Right cardiac atrium (tissue), 5 donors: ENCODE measurements around the gene STYXL1. TPM values are rescaled to one million over a fixed set of nuclear protein-coding genes. Genes with fewer than 3 reads are reported as not detected.
"Not testable (repeated sequence)": the region's sequence is repeated elsewhere in the genome, so short reads cannot be mapped to it uniquely, and the experiment has no call there.

Experiments
- ATAC-seq, 2 donors: fragments of 200-7000 bp; cut with Tn5 transposase; one replicate each; pipeline versions ENCODE4 v1.8.0 to v1.9.1; 2020; ENCODE audit warnings: moderate library complexity in 2 of 2, mild to moderate bottlenecking in 1 of 2
- DNase-seq, 3 donors: peaks; one replicate each; pipeline ENCODE4 v3.0.0-alpha.2; 2020
- H3K27ac ChIP-seq: one replicate; pipeline ENCODE4 v1.5.1; 2013; ENCODE audit warnings: mild to moderate bottlenecking, low read length, control low read depth, moderate library complexity
- H3K27me3 ChIP-seq: one replicate; pipeline ENCODE4 v1.6.1; 2013; ENCODE audit not compliant: control insufficient read depth, insufficient read depth
- H3K4me1 ChIP-seq: one replicate; pipeline ENCODE4 v1.6.1; 2013; ENCODE audit warnings: low read length; ENCODE audit not compliant: control insufficient read depth, insufficient read depth
- H3K4me3 ChIP-seq: one replicate; pipeline ENCODE4 v1.5.1; 2013; ENCODE audit warnings: low read length, control low read depth
- H3K9me3 ChIP-seq: one replicate; pipeline ENCODE4 v1.6.1; 2013; ENCODE audit warnings: low read length; ENCODE audit not compliant: control insufficient read depth
- WGBS: extraction: QIAGEN DNeasy Blood & Tissue Kit; methylation state at CpG from one replicate; pipeline ENCODE4 v1.1.7; 2013; 5-methylcytosine and 5-hydroxymethylcytosine counted together
- intact Hi-C, 4 donors: fragments of 100-400 bp; cut with DNase I; formaldehyde crosslinking; loops; one replicate each; pipeline versions ENCODE4 v1.11.0 to v1.14.0; 2022 to 2023
- polyA plus RNA-seq: library from polyadenylated mRNA; stranded (reverse); fragments of 200-250 nt; gene quantifications from one replicate; pipeline ENCODE4 v1.2.3, GENCODE V29; 2013
- total RNA-seq, 4 donors: library from RNA; stranded (reverse); fragmentation: NEBNext Ultra II Directional; extraction: Animal tissue kit (Norgen Biotek cat#: 25700); gene quantifications; one replicate each; pipeline ENCODE4 v1.2.1, GENCODE V29; 2021
- donor health status: healthy with polysubstance abuse.
- donor health status: DM: no; HTN: yes; CAD: no.
- donor health status: DM: no; HTN: no; CAD: no.
- donor health status: DM: no; HTN: yes; CAD: no; lungs with severe emphysema.
- donor health status: DM: yes; HTN: yes; CAD: no.

STYXL1 gene
- total and polyA plus RNA-seq, 5 donors = 10.2 to 43.7 (median 26.8) TPM

DNA sequence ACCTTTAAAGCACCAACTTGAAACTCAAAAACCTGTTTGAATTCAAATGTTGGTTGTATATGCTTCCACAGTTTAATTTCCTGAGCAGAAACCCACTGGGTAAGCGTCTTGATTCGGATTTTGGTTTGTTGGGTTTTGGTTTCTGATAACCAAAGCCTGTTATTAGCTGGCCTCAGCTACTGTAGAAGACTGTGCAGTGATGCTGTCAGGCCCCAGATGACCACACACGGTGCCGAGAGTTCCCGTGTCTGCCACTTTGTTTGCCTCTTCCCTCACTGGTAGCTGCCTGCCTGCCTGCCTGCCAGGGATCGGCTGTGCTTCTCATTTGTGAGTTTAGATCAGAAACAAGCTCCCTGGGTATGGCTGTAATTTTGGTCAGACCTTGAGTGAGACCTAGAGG, 5.7 kb upstream of the STYXL1 start:
- intact Hi-C loops = loop anchor here in 1 of 4 donors (10.0 kb wide), 1 partner anchor 69 kb away; no protein-coding TSS in a partner anchor
- no peaks in the 10 kb centered on the region for H3K27me3 ChIP-seq
- peaks cover 2% of the 10 kb centered on the region for H3K4me1 ChIP-seq
- no peaks in the 10 kb centered on the region for H3K9me3 ChIP-seq
- 75% methylated on average over 6 of the region's 6 CpGs for WGBS
- ATAC-seq = peak in 1 of 2 donors; percentile 40
- no peak overlapping the region for H3K27ac ChIP-seq
- peak in 1 of 3 donors; percentile 37 for DNase-seq
- no peak overlapping the region for H3K4me3 ChIP-seq

DNA sequence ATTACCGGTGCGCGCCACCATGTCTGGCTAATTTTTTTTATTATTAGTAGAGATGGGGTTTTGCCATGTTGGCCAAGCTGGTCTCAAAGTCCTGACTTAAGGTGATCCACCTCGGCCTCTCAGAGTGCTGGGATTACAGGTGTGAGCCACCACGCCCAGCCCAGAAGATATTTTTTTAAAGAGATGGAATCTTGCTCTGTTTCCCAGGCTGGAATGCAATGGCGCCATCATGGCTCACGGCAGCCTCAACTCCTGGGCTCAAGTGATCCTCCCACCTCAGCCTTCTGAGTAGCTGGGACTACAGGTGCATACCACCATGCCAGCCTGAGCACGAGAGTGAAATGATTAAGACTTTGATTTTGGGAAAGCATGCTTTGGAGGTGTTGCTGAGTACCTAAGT, 4.9 kb upstream of the STYXL1 start:
- not testable (repeated sequence) for H3K27me3 ChIP-seq, H3K4me3 ChIP-seq, ATAC-seq, H3K27ac ChIP-seq, H3K9me3 ChIP-seq, H3K4me1 ChIP-seq
- intact Hi-C loops = loop anchor here in 1 of 4 donors (10.0 kb wide), 1 partner anchor 68 kb away; no protein-coding TSS in a partner anchor
- WGBS = 92% methylated on average over 8 of the region's 8 CpGs
- DNase-seq = peak in 1 of 3 donors; percentile 37

DNA sequence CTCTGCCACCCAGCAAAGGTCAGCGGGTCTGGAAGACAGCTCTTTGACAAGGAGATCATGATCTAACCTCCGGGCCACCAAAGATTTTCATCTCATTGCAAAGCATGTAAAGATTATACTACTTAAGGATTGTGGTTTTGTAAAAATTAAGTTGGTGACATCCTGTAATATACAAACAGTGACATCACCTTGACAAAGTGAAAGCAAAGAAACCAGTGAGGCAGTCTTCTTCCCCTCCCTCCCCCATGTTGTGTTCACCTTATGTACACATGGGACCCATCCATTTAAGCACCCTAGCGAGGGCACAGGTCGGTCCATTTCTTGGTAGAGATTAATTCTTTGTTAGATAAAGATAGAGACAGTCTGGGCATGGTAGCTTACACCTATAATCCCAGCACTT, 4.0 kb upstream of the STYXL1 start:
- no peak overlapping the region for H3K4me3 ChIP-seq
- H3K4me1 ChIP-seq = peaks cover 2% of the 10 kb centered on the region
- H3K27me3 ChIP-seq = no peaks in the 10 kb centered on the region
- no peak overlapping the region for H3K27ac ChIP-seq
- intact Hi-C loops = loop anchor here in 1 of 4 donors (10.0 kb wide), 1 partner anchor 67 kb away; no protein-coding TSS in a partner anchor
- no peak for DNase-seq
- WGBS = 89% methylated on average over 4 of the region's 4 CpGs
- no peak for ATAC-seq
- H3K9me3 ChIP-seq = no peaks in the 10 kb centered on the region

DNA sequence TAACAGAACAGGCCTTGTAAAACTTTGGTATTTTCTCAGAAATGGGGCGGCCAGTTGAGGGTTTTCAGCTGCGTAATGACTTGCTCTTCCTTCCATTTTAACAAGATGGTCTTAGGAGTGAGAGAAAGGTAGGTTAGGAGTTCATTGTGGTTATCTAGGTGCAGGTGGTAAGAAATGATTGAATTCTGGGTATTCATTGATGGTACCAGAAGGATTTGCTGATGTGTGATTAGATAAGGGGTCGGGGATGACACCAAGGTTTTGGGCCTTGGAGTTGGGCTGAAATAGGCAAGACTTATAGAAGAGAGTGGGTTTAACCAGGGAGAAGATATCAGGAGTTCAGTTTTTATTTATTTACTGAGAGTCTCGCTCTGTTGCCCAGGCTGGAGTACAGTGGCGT, 2.7 kb upstream of the STYXL1 start:
- ATAC-seq (no peak), DNase-seq (no peak)
- H3K27ac ChIP-seq = no peak overlapping the region
- intact Hi-C loops = loop anchor here in 1 of 4 donors (10.0 kb wide), 1 partner anchor 66 kb away; no protein-coding TSS in a partner anchor
- H3K4me1 ChIP-seq = peaks cover 4% of the 10 kb centered on the region
- H3K4me3 ChIP-seq = no peak overlapping the region
- no peaks in the 10 kb centered on the region for H3K27me3 ChIP-seq
- WGBS = 90% methylated on average over 5 of the region's 5 CpGs
- no peaks in the 10 kb centered on the region for H3K9me3 ChIP-seq

- DNase-seq (peak in 1 of 3 donors; percentile 52), ATAC-seq (no peak)
- H3K4me1 ChIP-seq = peaks cover 4% of the 10 kb centered on the region
- peak overlapping the region; percentile 84 for H3K4me3 ChIP-seq
- intact Hi-C loops = no loop called here
- peak overlapping the region; percentile 20 for H3K27ac ChIP-seq
- H3K27me3 ChIP-seq = no peaks in the 10 kb centered on the region
- WGBS = 89% methylated on average over 6 of the region's 6 CpGs
- no peaks in the 10 kb centered on the region for H3K9me3 ChIP-seq
Measured at GRCh38 chr7:76049295-76049694, 1.5 kb upstream of the STYXL1 start.

DNA sequence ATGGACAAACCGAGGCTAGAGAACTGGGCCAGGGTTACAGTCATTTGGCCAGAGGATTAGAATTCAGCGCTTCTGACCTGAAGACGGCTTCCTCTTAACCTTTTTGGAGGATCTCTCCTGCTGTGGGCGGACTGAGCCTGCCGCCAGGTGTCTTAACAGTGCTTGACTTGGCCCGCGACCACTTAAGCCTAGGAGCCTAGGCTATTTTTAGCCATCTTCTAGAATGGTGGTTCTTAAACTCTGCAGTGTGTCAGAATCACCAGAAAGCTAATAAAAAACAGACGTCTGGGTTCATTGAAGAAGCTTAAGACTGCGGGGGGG, 828 bp upstream of the STYXL1 start:
- DNase-seq = peak in 2 of 3 donors; percentile 59 to 64
- no peaks in the 10 kb centered on the region for H3K27me3 ChIP-seq
- peak overlapping the region; percentile 90 for H3K27ac ChIP-seq
- H3K9me3 ChIP-seq = no peaks in the 10 kb centered on the region
- intact Hi-C loops = no loop called here
- peak; percentile 12 to 16 for ATAC-seq
- H3K4me3 ChIP-seq = peak overlapping the region; percentile 84
- H3K4me1 ChIP-seq = peaks cover 4% of the 10 kb centered on the region
- WGBS = 4% methylated on average over 9 of the region's 9 CpGs

- peak; percentile 1 to 4 for ATAC-seq
Measured at GRCh38 chr7:76047305-76047810, 442 bp downstream of the STYXL1 start.

GRCh38 chr7:76044375-76044865, 3.4 kb downstream of the STYXL1 start:
- Histone ChIP-seq H3K27ac (no peak overlapping the region), H3K4me1 (peaks cover 2% of the 10 kb centered on the region), H3K9me3 (no peaks in the 10 kb centered on the region), H3K27me3 (no peaks in the 10 kb centered on the region), H3K4me3 (no peak overlapping the region)
- ATAC-seq = no peak
- DNase-seq = no peak
- 95% methylated on average over 7 of the region's 7 CpGs for WGBS
- intact Hi-C loops = no loop called here

More at GRCh38 chr7:76047305-76047810, 442 bp downstream of the STYXL1 start:
- intact Hi-C loops = no loop called here
- peak overlapping the region; percentile 77 for H3K27ac ChIP-seq
- H3K4me1 ChIP-seq = peaks cover 4% of the 10 kb centered on the region
- DNase-seq = peak in 1 of 3 donors; percentile 24
- 1% methylated on average over 21 of the region's 21 CpGs for WGBS
- peak overlapping the region; percentile 84 for H3K4me3 ChIP-seq
- no peaks in the 10 kb centered on the region for H3K9me3 ChIP-seq
- no peaks in the 10 kb centered on the region for H3K27me3 ChIP-seq

- no peaks in the 10 kb centered on the region for H3K27me3 ChIP-seq
- DNase-seq = peak in 1 of 3 donors; percentile 2
- no peak overlapping the region for H3K27ac ChIP-seq
- no peak for ATAC-seq
- no peaks in the 10 kb centered on the region for H3K9me3 ChIP-seq
- no peaks in the 10 kb centered on the region for H3K4me1 ChIP-seq
- 84% methylated on average over 6 of the region's 6 CpGs for WGBS
- intact Hi-C loops = no loop called here
- no peak overlapping the region for H3K4me3 ChIP-seq
Measured at GRCh38 chr7:76040126-76040525, 7.7 kb downstream of the STYXL1 start.

DNA sequence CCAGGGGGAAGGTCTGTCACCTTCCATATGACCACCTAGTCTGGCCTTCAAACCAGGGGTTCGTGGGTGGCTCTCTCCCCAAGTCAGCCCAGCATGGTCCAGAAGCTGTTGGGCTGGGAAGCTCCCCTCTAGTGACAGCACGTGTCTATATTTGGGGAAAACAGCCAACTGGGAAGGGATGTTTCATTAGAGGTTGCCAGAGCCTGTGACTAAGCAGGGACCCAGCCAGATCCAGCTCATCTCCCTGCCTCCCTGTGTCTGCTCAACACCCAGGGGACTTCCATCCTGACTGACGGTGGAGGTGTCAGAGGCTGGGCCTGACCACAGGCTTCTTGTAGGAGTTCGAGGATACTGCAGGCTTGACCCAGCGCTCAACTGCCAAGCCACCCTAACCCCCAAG, 10.5 kb downstream of the STYXL1 start:
- H3K27me3 ChIP-seq = no peaks in the 10 kb centered on the region
- no peak overlapping the region for H3K4me3 ChIP-seq
- no peak overlapping the region for H3K27ac ChIP-seq
- no peaks in the 10 kb centered on the region for H3K9me3 ChIP-seq
- intact Hi-C loops = no loop called here
- ATAC-seq (peak; percentile 76 to 83), DNase-seq (no peak)
- 65% methylated on average over 5 of the region's 5 CpGs for WGBS
- H3K4me1 ChIP-seq = no peaks in the 10 kb centered on the region

GRCh38 chr7:76031964-76032363, 15.8 kb downstream of the STYXL1 start:
- no peaks in the 10 kb centered on the region for H3K4me1 ChIP-seq
- H3K27ac ChIP-seq = no peak overlapping the region
- no peak for ATAC-seq
- WGBS = 100% methylated on average over 1 of the region's 1 CpG
- H3K4me3 ChIP-seq = no peak overlapping the region
- no peaks in the 10 kb centered on the region for H3K9me3 ChIP-seq
- intact Hi-C loops = no loop called here
- H3K27me3 ChIP-seq = no peaks in the 10 kb centered on the region
- DNase-seq = no peak
